ENCODE measurements around the gene TEX50.
"Not testable (repeated sequence)": the region's sequence is repeated elsewhere in the genome, so short reads cannot be mapped to it uniquely, and the experiment has no call there.

The TEX50 gene

GRCh38 chr1:173663159-173663558 lies 28.0 kb downstream of the TEX50 start:
- DNase-seq: no peak

GRCh38 chr1:173666646-173667045 lies 31.5 kb downstream of the TEX50 start:
- no peak for DNase-seq

- DNase-seq: no peak
Measured at GRCh38 chr1:173669491-173669941, 34.4 kb downstream of the TEX50 start, which contains the start of gene ANKRD45. Gene ANKRD45, minus strand, starts transcription at chr1:173669851. Its CDS starts 10,433 bp downstream, at chr1:173659418.

- DNase-seq: not testable (repeated sequence)
Measured at GRCh38 chr1:173674496-173674895, 39.4 kb downstream of the TEX50 start.

GRCh38 chr1:173680152-173680551 lies 45.0 kb downstream of the TEX50 start:
- not testable (repeated sequence) for DNase-seq

GRCh38 chr1:173682184-173682583 lies 47.0 kb downstream of the TEX50 start:
- no peak for DNase-seq

- not testable (repeated sequence) for DNase-seq
Measured at GRCh38 chr1:173683838-173684237, 48.7 kb downstream of the TEX50 start.

- not testable (repeated sequence) for DNase-seq
Measured at GRCh38 chr1:173685121-173685520, 50.0 kb downstream of the TEX50 start.

All from CD4-positive, alpha-beta T cell treated with Interleukin-4 for 4 hours (primary cell).